Skeletal muscle cell (primary cell): ENCODE measurements around the gene LRG1.
"Not testable (repeated sequence)": the region's sequence is repeated elsewhere in the genome, so short reads cannot be mapped to it uniquely, and the experiment has no call there.

Source experiments
- DNase-seq: peaks from one replicate; pipeline ENCODE4 v3.0.0-alpha.2; 2010; ENCODE audit warnings: low read depth
- H3K4me3 ChIP-seq: 2 replicates; pipeline ENCODE4 v1.5.1; 2011; ENCODE audit warnings: low read depth, mild to moderate bottlenecking, control low read depth, low read length, moderate library complexity

The LRG1 gene

DNA sequence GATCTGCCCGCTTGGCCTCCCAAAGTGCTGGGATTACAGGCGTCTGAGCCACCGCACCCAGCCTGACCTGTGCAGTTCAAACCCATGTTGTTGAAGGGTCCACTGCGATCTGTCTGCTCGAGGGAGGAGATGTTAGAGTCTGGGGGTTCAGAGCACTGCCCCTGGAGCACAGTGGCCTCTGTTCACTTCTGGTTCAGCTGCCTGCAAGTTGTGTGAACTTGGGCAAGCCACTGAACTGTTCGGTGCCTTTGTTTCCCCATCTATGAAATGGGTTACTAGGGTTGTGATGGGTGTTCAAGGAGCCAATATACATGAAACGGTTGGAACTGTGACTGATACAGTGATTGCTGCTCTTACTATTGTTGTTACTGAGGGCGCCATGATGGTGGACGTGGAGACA is 6.5 kb downstream of the LRG1 start:
- DNase-seq, result no peak
- H3K4me3 ChIP-seq, result no peak overlapping the region

DNA sequence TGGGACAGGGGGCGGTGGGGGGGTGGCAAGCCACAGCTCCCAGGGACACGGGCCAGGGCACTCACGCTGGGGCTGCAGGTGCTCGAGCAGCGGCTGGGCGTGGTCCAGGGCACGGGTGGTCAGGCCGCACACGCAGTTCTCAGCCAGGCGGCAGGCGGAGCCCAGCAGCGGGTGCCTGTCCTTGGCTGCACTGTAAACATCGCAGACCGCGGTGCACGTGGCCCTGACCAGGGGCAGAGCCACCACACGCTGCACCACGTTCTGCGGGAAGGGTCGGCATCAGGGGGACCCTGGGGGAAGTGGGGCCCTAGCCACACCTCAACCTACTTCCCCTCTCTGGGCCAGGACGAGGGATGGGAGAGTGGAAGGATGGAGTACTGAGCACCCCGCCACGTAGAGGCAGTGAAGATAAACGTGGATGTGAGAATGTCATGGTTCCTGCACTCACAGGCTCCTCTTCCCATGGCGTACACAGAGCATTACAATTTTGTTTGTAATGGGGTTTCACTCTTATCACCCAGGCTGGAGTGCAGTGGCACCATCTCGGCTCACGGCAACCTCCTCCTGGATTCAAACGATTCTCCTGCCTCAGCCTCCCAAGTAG is 8.2 kb downstream of the LRG1 start:
- no peak overlapping the region for H3K4me3 ChIP-seq
- DNase-seq, result no peak

DNA sequence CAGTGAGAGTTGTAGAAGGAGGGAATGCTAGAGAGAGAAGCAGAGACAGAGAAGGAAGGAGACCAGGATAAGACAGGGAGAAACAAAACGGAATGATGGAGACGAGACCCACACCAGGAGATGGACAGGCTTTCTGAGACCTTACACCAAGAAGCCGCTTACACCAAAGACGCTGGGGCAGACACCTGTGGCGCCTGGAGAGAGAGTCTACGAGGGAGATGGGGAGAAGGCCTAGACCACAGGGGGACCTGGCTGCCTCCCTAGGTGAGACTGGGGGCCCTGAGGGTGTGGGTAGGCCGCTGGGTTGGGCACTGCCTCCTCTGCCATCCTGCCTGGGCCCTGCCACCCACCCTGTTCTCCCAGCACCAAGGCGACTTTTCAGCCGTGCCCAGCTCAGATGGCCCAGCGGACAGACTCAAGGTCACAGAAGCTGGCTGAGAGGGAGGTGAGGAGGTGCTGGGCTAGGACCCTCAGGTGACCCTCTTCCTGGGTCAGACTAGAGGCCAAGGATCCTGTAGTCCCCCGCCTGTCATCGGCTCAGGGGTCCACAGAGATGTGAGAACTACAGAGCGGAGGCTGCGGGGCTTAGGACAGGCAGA is 9.8 kb downstream of the LRG1 start:
- no peak for DNase-seq
- H3K4me3 ChIP-seq, result no peak overlapping the region

DNA sequence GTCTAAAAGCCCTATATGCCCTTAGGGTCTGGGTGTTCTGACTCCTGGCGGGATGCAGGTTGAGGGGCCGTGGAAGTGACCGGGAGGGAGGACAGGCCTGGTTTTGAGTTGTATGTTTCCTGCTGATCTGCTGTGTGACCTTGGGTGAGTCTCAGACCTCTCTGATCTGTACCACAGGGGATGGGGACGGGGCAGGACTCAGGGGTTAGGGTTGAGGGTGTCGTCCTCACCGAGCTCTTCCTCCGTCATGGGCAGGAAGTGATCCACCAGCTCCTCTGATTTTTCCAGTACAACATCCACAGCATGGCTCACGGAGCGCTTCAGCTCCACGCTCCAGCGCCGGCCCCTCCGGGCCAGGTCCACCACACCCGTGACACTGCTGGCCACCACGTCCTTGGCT is 11.0 kb downstream of the LRG1 start:
- no peak overlapping the region for H3K4me3 ChIP-seq
- no peak for DNase-seq

DNA sequence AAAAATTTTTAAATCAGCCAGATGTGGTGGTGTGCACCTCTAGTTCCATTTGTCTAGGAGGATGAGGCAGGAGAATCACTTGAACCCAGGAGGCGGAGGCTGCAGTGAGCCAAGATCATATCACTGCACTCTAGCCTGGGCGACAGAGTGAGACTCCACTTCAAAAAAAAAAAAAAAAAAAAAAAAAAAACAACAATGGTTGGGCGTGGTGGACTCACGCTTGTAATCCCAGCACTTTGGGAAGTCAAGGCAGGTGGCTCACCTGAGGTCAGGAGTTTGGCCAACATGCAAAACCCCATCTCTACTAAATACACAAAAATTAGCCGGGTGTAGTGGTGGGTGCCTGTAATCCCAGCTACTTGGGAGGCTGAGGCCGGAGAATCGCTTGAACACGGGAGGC is 12.5 kb downstream of the LRG1 start:
- H3K4me3 ChIP-seq, DNase-seq: not testable (repeated sequence)

DNA sequence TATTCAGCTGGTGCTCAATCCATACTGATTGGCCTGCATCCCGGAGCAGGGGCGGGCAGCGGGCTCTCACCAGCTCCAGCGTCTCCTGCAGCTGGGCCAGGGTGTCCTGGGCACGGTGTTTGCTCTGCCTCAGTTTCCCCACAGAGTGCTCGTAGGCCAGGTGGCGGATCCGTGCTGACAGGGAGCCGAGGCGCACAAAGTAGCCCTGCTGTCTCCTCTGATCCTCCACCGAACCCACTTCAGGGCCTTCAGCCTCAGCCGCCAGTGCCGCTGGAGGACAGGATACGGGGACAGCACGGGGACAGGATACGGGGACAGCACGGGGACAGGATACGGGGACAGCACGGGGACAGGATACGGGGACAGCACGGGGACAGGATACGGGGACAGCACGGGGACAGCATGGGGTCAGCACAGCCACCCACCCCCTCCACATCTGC is 14.3 kb downstream of the LRG1 start:
- H3K4me3 ChIP-seq, result no peak overlapping the region
- no peak for DNase-seq

DNA sequence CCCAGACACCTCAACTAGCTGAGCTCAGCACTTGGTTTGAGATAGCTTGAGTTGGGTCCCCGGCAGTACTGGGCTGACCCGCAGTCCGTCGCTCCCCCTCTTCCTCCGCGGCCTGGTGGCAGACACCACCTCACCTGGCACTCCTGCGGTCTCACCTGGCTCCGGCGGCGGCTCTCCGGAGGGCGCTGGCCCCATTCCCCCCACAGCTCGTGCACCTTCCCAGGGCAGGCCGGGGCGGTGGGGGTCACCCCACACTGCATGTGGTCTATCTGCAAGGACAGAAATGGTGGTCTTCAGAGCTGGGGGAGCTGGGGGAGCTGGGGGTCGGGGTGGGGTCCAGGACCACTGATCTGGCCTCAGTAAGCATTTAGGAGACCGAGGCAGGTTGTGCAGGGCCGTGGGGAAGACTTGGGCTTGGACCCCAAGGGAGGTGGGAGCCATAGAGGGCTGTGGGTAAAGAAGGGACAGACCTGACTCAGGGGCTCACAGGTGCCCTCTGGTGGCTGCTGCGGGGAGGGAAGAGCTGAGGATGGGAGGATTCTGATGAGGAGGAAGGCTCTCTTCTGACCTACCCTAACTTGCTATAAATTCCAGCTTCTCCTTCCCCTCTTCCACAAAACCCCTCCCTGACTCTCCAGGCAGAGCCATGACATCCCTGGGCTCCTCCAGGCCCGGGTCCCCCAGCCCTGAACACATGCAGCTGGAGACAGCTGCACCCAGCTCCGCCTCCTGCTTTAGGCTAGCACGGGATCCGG is 14.9 kb downstream of the LRG1 start:
- no peak for DNase-seq
- H3K4me3 ChIP-seq, result no peak overlapping the region

DNA sequence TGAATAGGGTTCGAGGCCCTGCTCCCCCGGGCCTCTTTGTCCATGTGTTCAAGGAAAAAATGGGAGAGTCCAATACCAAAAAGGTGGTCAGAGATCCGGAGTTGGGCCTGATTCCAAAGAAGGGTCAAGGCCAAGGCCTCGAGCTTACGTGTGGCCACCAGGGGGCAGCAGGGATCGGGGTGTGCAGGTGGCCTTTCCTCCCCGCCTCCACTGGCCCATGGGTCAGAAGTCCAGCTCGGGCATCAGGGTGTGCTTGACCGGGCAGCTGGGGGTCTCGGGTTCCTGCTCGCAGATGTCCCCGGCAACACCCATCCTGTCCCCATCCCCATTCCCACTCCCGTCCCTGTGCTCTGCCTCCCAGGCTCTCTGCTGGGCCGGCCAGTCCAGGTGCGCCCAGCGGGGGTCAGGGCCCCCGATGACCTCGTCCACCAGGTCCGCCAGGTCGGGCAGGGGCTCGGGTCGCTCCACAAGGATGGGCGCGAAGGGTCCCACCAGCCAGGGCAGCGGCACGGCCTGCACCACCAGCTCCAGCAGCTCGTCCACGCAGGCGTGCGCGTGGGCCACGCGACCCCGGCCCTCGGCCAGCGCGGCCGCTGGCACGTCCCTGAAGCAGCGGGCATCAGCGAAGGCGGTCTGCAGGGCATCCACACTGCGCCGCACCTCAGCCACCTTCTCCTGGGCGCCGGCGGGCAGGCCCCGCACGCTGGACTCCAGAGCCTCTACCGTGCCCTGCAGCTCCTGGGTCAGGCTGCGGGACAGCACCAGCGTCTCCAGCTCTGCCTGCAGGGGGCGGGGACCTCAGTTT is 16.3 kb downstream of the LRG1 start:
- H3K4me3 ChIP-seq, result no peak overlapping the region
- DNase-seq, result no peak

DNA sequence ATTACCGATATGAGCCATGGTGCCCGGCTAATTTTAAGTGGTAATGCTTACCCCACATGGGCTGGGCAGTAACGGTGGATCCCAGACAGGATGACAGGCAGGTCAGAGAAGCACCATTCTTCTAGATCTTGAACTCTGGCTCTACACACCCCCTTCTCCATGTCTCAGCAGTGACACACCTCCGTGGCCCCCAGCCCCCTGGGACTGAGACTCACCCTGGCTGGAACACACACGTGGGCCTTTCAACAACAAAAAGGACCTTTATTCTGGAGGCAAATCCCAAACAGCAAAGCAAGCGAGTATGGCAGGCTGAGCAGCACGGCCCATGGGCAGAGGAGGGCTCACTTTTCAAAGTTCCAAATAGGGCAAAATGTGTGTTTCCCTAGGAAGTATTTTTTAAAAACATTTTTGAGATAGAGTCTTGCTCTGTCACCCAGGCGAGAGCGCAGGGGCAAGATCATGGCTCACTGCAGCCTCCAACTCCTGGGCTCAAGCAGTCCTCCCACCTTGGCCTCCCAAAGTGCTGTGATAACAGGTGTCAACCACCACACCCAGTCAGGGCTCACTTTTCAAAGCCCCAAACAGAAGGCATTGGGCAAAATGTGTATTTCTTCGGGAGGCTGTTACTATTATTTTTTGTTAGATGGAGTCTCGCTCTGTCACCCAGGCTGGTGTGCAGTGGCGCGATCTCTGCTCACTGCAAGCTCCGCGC is 17.4 kb downstream of the LRG1 start:
- no peak for DNase-seq
- H3K4me3 ChIP-seq, result no peak overlapping the region

DNA sequence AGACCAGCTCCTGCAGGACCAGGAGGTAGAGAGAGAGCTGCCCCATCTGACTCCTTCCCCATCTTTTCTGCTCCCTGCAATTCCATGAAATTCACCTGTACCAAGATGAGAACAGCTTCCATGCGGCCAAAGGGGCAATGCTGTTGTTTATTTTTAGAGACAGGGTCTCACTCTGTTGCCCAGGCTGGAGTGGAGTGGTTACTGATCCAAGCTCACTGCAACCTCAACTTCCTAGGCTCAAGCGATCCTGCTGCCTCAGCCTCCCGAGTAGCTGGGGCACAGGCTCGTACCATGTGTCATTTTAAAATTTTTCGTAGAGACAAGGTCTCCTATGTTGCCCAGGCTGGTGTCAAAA is 18.0 kb downstream of the LRG1 start:
- H3K4me3 ChIP-seq, result no peak overlapping the region
- no peak for DNase-seq

DNA sequence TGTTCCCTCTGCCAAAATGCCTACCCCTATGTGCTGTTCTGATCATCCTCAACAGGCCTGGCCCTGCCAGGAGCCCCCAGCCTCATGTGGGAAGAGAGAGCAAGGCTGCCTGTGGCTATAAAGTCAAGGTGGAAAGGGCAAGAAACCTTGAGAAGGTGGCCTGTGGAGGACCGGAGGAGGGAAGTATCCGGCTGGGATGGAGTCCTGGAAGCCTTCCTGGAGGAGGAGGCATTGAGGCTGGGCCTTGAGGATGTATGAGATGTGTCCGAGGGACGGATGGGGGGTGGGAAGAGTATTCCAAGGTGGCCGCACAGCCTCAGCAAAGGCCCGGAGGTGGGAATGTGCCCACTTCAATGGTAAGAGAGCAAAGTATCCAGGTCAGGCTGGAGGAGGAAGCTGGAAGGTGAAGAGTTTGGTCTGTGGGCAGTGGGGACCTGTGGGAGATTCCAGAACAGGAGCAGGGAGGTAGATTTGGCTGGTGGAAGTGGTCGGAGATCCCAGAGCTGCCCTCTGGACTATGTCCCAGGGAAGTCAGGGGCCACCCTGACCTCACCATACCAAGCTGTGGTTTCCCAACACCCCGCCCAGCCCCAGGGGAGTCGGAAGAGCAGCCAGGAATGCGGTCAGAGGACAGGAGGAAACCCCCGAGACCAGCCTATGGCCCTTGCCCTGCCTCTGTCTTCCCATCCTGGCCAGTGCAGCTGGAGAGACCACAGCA is 18.5 kb downstream of the LRG1 start:
- H3K4me3 ChIP-seq, result no peak overlapping the region
- DNase-seq, result no peak

DNA sequence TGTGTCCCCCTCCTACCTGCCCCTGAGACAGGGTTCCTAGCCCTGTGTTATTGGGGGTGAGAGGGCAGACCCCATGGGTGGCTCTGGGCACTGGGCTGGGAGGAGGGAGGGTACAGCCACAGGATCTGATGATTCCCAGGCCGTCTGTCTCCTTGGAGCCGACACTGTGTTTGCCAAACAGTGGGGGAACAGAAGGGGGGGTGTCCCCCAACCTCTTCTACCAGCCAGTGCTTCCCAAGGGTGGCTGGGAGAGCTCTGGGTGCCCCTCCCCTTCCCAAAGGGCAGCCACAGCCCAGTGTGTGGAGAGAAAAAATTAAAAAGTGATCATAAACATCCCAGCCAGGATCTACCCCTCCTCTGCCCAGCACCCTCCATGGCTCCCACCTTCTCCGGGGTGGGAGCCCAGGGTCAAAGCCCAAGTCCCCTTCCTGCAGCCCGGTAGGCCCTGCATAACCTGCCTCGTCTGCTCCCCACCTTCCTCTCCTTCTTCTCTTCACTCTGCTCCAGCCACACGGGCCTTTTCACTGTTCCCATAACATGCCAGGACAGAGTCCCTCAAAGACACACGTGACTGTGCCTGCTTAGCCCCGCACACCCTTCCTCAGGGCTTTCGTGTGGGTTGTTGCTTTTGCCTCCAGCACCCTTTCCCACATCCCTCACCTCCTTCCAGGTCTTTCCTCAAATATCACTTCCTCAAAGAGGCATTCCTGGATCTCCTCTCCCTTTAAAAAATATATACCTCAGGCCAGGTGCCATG is 20.1 kb downstream of the LRG1 start:
- no peak overlapping the region for H3K4me3 ChIP-seq
- no peak for DNase-seq

DNA sequence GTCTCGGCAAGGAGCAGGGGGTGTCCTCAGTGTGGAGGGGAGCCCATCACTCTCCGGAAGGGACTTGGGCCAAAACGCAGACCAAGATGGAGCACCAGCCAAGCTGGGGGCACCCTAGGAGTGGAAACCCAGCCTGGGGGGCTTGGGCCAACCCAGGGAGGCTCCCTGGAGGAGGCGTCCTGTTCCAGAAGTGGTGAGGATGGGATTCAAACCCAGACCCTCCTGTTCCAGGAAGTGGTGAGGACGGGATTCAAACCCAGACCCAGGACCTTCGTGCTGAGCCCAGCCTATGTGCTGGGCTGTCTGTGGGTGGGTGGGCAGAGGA is 20.7 kb downstream of the LRG1 start:
- DNase-seq, result no peak
- no peak overlapping the region for H3K4me3 ChIP-seq

DNA sequence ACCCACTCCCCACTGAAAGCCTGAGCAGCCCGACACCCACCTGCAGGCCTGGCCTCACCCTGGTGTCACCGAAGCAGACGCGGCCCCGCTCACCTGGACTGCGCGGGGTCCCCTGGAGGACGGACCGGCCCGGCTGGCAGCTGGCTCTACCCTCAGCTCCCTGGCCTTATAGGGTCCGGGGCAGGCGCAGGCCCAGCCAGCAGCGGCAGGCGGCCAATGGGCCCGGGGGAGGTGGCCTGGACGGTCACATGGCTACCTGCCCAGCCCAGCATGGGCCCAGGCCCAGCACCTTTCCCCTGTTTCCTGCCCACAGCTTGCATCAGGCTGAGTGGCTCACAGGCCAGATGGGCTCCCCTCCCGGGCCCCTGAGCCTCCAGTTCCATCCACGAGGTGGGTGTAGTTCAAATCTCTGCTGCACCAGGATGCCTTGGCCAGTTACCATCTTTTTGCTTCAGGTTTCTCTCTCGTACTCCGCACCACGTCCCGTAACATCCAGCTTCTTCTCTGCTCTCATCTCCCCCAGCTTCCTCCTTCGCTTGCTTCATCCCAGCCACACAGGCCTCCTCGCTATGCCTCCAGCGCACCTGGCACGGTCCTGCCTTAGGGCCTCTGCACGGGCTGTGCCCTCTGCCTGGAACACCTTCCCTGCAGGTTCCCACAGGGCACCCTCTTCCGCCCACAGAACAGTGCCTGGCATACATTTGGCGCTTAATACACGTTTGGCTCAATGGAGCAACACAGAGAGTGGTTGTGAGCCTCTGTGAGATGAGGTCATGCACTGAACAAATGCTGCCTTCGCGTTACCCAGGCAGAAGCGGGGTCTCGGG is 21.3 kb downstream of the LRG1 start, which contains the start of gene PLIN4:
TSS of gene PLIN4 (minus strand) at position 142 of the 827 bp plus-strand sequence. CDS start 214 bp downstream, outside the sequence.
- H3K4me3 ChIP-seq, result no peak within 1 kb of the TSS
- peak; percentile 64 for DNase-seq

DNA sequence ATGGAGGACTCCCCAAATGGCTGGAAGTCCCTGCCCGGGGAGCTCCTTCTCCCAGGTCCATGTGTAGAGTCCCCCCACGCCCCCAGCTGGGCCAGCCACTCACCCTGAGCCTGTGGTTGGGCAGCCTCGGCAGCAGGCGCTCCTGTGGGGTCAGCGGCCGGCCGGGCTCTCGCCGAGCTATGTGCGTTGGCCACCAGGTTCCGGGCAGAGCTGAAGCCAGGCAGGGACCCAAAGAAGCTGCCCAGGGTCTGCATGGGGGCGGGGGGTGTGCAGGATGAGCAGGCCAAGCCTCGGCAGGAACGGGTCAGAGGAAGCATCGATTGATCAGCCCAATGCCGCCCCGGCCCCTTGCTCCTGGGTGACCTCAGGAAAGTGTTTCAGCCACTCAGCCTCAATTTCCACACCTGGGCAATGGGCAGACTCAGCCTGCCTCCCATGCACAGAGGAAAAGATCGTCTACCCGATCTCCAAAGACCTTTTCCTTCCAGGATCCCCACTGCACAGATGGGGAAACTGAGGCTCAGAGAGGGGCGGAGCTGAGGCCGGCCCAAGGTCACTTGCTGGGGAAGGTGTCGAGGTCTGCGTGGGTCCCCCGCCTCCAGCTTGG is 22.3 kb downstream of the LRG1 start:
- H3K4me3 ChIP-seq, result no peak overlapping the region
- DNase-seq, result no peak

DNA sequence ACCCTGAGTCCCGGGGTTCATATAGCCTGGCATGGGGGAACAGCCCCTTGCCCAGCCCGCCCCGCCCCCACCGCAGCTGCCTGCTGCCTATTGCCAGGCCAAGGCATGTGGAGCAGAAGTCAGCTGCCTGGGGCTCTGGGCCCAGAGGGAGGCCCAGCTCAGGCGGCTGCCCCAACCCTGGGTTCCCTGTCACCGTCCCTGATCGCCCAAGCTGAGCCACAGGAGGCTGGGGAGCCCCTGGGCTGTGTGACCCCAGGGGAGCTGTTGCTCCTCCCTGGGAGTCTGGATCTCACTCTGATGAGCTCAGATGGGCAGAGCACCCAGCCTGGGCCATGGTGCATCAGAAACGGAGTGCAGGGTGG is 22.9 kb downstream of the LRG1 start:
- no peak for DNase-seq
- no peak overlapping the region for H3K4me3 ChIP-seq

DNA sequence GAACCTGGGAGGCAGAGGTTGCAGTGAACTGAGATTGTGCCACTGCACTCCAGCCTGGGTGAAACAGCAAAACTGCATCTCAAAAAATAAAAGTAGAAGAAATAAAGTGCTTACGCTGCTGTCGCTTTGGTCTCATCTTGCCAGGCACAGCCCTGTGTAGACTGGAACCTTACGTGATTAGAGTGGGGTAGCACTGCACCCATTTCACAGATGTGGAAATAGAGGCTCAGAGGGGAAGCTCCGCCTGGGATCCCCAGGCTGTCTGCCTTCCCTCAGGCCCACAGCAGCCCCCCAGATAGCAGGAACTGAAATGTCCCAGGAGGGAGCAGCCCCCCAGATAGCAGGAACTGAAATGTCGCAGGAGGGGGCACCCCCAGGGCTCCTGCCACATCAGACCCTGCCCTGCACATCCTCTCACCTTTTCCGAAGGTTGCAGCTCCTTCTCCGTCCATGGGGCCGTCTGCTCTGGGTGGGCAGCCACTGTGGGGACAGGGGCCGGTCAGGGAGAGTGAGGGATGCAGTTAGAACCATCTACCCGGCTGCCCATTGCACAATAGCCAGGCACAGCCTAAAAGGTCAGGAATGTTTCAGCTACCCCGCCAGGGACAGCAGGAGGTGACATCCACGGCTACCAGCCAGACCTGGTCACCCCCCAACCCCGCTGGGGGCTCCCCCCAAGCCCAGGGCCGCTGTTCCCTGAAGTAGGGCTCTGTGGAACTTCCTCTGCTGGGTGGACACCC is 23.5 kb downstream of the LRG1 start:
- no peak for DNase-seq
- no peak overlapping the region for H3K4me3 ChIP-seq
